ENCODE measurements around the gene PAGE2. TPM values are rescaled to one million over a fixed set of nuclear protein-coding genes. Genes with fewer than 3 reads are reported as not detected.
"Not testable (repeated sequence)": the region's sequence is repeated elsewhere in the genome, so short reads cannot be mapped to it uniquely, and the experiment has no call there.

The PAGE2 gene
- total RNA-seq, 3 donors from 2014 or later = not detected

DNA sequence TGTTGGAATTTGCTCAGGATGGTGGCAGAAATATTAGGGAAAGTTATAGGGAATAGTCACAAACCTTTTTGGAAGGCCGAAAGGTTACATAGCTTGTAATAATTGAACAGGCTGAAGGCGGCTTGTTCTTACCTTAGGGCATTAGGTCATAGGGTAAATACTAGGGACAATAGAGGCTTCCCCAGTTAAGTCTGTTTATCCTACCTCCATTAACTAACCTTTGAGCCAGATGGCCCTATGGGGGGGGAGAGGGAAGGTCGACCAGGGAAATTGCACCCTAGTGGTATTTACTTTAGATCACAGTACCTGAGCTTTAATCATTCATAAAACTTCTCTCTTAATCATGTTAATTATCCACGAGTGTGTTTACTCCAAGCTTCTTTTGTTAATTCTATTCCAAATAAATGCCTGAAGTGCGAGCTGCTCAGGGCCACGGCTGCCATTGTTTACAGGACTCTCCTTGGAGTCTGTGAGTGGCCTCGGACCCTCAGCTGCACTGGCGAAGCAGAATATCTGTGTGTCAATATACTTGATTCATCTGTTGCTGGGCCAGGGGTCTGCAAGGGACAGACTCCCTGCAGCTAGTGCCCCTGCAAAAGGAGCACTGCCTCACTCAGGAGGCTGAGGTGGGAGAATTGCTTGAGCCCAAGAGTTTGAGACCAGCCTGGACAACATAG, 22.9 kb downstream of the PAGE2 start:
- Histone ChIP-seq H3K4me3 (no peak overlapping the region), H3K9me3 (no peaks in the 10 kb centered on the region), H3K4me1 (no peaks in the 10 kb centered on the region), H3K36me3 (no peaks in the 10 kb centered on the region), H3K27me3 (peaks cover 0 to 18% of the 10 kb centered on the region in 2 donors), H3K27ac (no peak overlapping the region)
- intact Hi-C loops (cut with DNase I; ENCODE audit: low total_unique reads) = no loop called here
- TF ChIP-seq POLR2A (IDR thresholded peaks at IDR 0.05) (no peak), POLR2AphosphoS5 (IDR thresholded peaks at IDR 0.05) (no peak)
- TF ChIP-seq, protein P1, sequence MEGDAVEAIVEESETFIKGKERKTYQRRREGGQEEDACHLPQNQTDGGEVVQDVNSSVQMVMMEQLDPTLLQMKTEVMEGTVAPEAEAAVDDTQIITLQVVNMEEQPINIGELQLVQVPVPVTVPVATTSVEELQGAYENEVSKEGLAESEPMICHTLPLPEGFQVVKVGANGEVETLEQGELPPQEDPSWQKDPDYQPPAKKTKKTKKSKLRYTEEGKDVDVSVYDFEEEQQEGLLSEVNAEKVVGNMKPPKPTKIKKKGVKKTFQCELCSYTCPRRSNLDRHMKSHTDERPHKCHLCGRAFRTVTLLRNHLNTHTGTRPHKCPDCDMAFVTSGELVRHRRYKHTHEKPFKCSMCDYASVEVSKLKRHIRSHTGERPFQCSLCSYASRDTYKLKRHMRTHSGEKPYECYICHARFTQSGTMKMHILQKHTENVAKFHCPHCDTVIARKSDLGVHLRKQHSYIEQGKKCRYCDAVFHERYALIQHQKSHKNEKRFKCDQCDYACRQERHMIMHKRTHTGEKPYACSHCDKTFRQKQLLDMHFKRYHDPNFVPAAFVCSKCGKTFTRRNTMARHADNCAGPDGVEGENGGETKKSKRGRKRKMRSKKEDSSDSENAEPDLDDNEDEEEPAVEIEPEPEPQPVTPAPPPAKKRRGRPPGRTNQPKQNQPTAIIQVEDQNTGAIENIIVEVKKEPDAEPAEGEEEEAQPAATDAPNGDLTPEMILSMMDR (IDR thresholded peaks at IDR 0.05) = no peak
- no peak for DNase-seq (ENCODE audit: low spot score in 2 of 2)

DNA sequence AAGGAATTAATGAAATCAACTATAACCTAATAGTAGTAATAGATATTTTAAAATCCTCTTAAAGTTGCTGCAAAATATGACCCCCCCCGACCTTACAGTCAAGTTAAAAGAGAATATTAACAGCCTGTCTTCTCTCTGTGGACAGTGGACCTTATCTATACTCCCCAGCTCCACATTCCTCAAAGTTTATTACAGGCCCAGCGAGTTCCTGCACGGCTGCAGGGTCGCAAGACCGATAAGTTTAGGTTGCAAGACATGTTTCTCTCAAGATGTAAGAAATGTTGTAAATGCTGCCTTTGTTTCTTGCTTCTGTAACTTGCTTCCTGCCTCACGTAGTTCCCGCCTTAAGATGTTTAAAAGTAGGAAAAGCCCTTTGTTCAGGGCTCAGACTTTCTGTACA, 27.8 kb downstream of the PAGE2 start:
- H3K36me3 ChIP-seq; H3K9me3 ChIP-seq; DNase-seq (ENCODE audit: low spot score in 2 of 2); H3K27ac ChIP-seq; H3K4me3 ChIP-seq; intact Hi-C loops (cut with DNase I; ENCODE audit: low total_unique reads); H3K4me1 ChIP-seq: not testable (repeated sequence)
- peaks cover 0 to 40% of the 10 kb centered on the region in 2 donors for H3K27me3 ChIP-seq

DNA sequence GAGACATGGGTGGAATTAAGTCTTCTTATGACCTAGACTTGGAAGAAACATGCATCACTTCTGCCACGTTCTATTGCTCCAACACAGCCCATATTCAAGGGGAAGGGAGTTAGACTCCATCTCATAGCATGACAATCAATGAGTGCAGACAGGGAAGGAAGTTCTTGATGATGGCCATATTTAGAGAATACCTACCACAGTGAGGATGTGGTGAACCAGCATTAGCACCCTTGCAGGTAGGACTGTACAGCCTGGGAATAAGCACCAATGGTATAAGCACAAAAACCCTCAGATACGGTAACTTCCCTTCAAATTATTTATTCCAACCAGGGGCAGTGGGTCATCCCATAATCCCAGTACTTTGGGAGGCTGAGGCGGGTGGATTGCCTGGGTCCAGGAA, 29.8 kb downstream of the PAGE2 start:
- H3K4me3 ChIP-seq = no peak overlapping the region
- no peaks in the 10 kb centered on the region for H3K36me3 ChIP-seq
- no peaks in the 10 kb centered on the region for H3K4me1 ChIP-seq
- no peak overlapping the region for H3K27ac ChIP-seq
- intact Hi-C loops (cut with DNase I; ENCODE audit: low total_unique reads) = no loop called here
- no peak for DNase-seq (ENCODE audit: low spot score in 2 of 2)
- TF ChIP-seq POLR2AphosphoS5 (IDR thresholded peaks at IDR 0.05) = no peak
- no peak for TF ChIP-seq POLR2A (IDR thresholded peaks at IDR 0.05)
- TF ChIP-seq, protein P1 (IDR thresholded peaks at IDR 0.05) = no peak
- H3K27me3 ChIP-seq = peaks cover 0 to 54% of the 10 kb centered on the region in 2 donors
- no peaks in the 10 kb centered on the region for H3K9me3 ChIP-seq

DNA sequence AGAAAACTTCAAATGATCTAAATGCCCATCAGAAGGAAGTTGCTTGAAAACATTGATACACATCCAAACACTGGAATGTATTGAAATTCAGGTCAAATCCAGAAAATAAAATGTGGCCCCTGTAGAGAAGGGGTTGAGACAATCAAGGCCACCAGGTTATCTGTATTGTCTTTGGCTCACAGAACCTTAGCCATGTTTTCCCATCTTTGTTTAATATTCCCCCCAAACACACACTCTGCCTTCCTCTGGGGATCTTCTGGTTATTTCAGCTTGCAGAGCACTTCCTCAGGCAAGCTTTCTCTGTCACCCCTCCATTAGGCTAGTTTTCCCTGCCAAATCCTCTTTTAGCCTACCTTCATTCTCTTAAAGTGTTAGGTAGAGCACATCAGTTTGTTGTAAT, 30.5 kb downstream of the PAGE2 start:
- Histone ChIP-seq H3K9me3 (no peaks in the 10 kb centered on the region), H3K4me1 (no peaks in the 10 kb centered on the region), H3K4me3 (no peak overlapping the region), H3K27me3 (peaks cover 0 to 58% of the 10 kb centered on the region in 2 donors), H3K36me3 (no peaks in the 10 kb centered on the region), H3K27ac (no peak overlapping the region)
- intact Hi-C loops (cut with DNase I; ENCODE audit: low total_unique reads) = no loop called here
- no peak for DNase-seq (ENCODE audit: low spot score in 2 of 2)
- no peak for TF ChIP-seq POLR2AphosphoS5 (IDR thresholded peaks at IDR 0.05)
- TF ChIP-seq, protein P1 (IDR thresholded peaks at IDR 0.05) = no peak
- TF ChIP-seq POLR2A (IDR thresholded peaks at IDR 0.05) = no peak

DNA sequence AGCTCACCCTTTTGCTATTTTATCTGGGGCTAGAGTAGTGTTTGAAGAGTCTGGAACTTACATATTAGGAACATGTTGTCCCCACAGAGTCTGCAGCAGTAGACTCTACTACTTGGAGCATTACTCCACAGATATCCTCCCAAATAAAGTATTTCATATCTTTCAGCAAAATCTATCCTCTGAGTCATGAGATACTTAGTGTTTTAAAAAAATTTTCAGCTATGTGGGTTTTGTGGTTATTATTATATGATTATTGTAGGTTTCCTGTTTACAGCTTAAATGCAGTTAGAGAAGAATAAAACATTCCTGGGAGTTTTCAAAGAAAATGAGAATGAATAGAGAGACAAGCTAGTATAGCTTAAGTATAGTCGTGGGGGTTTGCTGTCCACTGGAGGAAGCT, 30.9 kb downstream of the PAGE2 start:
- Histone ChIP-seq H3K36me3 (no peaks in the 10 kb centered on the region), H3K27me3 (peaks cover 0 to 58% of the 10 kb centered on the region in 2 donors), H3K27ac (no peak overlapping the region), H3K9me3 (no peaks in the 10 kb centered on the region), H3K4me3 (no peak overlapping the region), H3K4me1 (no peaks in the 10 kb centered on the region)
- no peak for DNase-seq (ENCODE audit: low spot score in 2 of 2)
- intact Hi-C loops (cut with DNase I; ENCODE audit: low total_unique reads) = no loop called here
- TF ChIP-seq POLR2AphosphoS5 (IDR thresholded peaks at IDR 0.05) (no peak), POLR2A (IDR thresholded peaks at IDR 0.05) (no peak)
- TF ChIP-seq, protein P1 (IDR thresholded peaks at IDR 0.05) = no peak
